IPS-NIHi7 (cell line): ENCODE measurements around the gene LRMDA.

ENCODE experiments used
- DNase-seq: peaks from one replicate; pipeline ENCODE4 v3.0.0; 2012; ENCODE audit warnings: mixed read lengths; ENCODE audit errors: extremely low spot score

Gene LRMDA

DNA sequence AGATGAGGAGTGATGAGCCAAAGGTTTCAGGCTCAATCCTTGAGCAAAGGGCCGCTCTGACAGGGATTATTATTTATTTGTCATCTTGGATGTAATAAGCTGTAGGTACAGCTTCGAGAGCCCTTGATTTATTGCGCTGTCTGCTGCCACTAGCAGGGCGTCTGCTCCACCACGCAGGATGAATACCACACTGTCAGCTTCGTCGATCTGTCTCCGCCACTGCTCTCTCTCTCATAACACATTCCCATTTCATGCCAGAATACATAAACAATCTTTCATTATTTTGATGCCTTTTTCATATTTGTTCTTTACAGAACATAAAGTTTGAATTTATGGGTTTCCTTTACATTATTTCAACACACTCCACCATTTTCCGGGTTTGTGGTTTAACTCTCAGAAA is 276.6 kb downstream of the LRMDA start:
- no peak for DNase-seq

- DNase-seq, result no peak
Observed at GRCh38 chr10:75709245-75709644, 277.8 kb downstream of the LRMDA start.

GRCh38 chr10:75709811-75710210 is 278.4 kb downstream of the LRMDA start:
- no peak for DNase-seq

GRCh38 chr10:75712242-75712880 is 280.9 kb downstream of the LRMDA start:
- peak; percentile 16 for DNase-seq

- no peak for DNase-seq
Observed at GRCh38 chr10:75716506-75716905, 285.1 kb downstream of the LRMDA start.

GRCh38 chr10:75717126-75717916 is 285.9 kb downstream of the LRMDA start:
- DNase-seq, result no peak

GRCh38 chr10:75718991-75719390 is 287.6 kb downstream of the LRMDA start:
- no peak for DNase-seq

- DNase-seq, result no peak
Observed at GRCh38 chr10:75720157-75720556, 288.7 kb downstream of the LRMDA start.

DNA sequence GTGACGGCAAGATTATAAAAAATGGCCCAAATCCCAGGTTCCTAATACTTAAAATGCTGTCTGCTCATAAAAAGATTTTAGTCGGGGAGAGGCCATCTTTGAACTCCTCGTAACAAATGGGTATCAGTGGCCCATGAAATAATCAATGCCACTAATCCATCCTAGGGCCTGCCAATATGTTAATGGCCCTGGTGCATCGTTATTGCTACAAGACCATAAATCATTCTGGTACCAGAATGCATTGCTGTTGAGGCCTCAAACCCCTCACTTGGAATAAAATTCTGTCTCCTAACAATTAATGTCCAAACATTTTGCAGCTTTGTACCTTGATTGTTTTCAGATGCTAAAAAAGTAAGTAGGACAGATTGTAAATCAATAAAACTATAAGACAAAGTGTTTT is 290.6 kb downstream of the LRMDA start:
- DNase-seq, result no peak

DNA sequence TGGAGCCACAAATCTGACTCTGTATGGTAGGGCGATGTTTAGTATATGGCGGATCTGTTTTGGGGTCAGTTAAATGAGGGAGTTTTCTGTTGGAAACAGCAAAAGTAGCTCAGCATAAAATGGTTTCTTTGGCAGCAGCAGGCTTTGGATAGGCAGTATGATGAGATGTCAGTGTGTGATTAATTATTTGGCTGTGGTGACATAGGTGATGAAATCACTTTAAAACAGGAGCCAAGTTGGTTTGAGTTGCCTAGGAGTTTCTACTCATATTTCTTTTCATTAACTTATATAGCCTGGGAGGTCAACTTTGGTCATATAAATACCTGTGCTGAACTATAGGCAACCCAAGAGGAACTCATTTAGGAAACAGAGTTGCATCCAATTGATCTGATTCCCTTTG is 291.2 kb downstream of the LRMDA start:
- DNase-seq, result no peak

- no peak for DNase-seq
Observed at GRCh38 chr10:75723319-75723980, 292.0 kb downstream of the LRMDA start.

- DNase-seq, result no peak
Observed at GRCh38 chr10:75724047-75724446, 292.6 kb downstream of the LRMDA start.

DNA sequence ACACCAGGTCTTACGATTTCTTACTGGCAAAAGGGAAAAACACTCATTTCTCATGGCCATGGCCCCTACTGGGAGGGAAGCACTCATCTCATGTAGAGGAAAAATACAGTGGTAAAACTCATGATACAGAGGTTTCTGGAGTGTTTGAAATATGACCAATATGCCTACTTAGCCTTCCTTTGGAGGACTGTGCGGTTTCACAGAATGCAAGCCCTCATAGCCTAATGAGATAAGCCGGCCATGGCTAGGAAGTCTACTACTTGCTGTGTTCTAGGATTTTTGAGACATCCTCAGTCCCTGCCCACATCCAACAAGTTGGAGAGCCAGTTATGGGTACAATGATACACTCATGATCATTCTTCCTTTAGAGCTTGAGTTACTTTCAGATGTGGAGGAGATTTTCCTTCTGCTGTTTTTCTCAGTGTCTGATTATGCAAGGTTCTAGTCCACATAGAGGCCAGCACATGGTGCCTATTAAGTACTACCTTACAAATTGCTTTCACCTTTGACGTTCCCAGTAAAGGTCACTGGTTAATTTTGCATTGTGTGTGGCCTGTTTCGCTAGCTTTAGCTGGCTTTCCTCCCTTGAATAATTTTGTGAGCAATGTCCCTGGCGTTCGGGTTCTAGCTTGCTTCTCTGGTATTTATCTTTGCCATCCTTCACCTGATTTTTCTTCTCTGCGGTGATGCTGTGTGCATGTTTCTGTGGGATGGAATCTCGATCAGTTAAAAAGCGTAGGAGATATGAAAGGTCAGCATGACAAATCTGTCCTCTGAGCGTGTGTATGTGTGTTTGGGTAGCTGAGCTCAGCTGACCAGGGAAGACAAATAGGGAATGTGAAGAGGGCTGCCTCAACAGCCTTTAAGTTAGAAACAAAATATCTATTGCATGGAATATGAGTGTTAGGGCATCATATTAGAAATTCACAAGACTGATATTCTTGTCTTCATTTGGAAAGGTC is 295.4 kb downstream of the LRMDA start:
- DNase-seq, result no peak

DNA sequence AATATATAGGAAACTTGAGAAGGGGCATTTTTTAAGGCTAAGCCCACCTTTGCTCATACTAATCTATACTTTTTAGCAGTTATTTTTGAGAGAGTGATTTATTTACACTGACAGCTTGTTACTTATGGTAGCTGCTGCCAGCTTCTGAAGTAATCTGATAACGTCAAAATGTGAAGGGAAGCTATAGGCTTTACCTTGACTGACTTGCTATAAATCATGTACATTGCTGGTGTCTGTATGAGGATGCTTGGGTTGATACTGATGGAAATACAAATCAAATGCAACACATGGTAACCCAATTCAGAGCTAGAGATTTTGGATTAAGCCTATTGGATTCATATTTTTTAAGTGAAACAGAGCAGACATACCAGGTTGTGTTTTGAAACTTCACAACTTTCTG is 299.4 kb downstream of the LRMDA start:
- DNase-seq, result no peak

GRCh38 chr10:75733135-75733890 is 301.9 kb downstream of the LRMDA start:
- DNase-seq, result no peak

DNA sequence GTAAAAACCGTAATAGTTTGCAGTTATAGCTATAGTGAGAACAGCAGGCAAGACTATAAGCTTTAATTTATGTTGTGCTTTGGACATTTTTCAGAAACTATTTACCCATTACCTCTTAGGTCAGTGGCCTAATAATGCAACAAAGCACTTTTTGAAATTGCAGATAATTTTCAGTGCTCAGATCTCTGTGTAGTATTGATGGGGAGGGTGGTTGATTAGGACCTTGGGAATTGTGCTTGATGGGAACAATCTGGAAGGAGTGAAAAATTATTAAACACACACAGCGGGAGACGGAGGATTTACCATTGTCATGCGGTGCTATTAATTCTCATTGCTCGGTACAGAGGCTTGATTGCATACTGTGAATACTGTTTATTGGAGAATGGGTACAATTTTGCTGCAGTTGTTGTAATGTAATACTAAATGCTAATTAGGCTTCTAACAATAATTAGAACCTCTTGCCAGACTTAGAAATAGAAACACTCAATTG is 304.8 kb downstream of the LRMDA start:
- DNase-seq, result no peak

DNA sequence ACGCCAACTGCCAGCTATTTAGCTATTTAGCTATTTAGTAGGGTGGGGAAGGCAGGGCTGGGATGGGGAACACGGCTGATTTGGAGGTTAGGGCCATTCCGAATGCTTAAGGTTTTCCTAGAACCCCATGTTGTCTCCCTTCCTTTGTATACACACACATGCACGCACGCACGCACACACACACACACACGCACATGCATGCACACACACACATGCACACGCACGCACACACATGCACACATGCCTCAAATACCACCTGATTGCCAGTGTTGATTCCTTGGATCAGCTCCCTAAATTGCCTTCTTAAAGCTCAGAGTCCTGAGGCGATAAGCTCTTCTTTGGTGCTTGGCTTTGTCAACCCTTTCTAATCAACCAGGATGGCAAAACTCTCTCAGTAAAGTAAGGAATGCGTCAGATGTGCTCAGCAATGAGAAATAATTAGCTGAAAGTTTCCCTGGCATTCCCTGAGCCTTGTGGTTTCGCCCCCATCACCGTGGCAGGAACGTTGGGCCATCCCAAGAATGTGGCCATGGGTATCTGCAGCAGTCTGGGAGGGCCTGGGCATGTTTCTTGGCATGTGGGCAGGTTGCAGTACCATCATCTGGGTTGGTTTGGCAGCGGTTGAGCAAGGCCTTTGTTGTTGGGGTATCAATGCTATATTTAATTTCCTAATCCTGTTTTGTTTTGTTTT is 305.6 kb downstream of the LRMDA start:
- DNase-seq, result no peak

- no peak for DNase-seq
Observed at GRCh38 chr10:75737580-75737949, 306.1 kb downstream of the LRMDA start.

GRCh38 chr10:75738924-75739323 is 307.5 kb downstream of the LRMDA start:
- no peak for DNase-seq

GRCh38 chr10:75739414-75740143 is 308.2 kb downstream of the LRMDA start:
- no peak for DNase-seq
